ENCODE results near the gene ZNF689.

Gene ZNF689

GRCh38 chr16:30658731-30659506 is 48.7 kb upstream of the ZNF689 start (continued):
- TF ChIP-seq ZNF202 (tag by site-specific recombination; IDR thresholded peaks at IDR 0.05; ENCODE audit: borderline replicate concordance) (no peak), ZNF292 (tag by site-specific recombination; IDR thresholded peaks at IDR 0.05; ENCODE audit: borderline replicate concordance, low read depth) (no peak), HOXD13 (CRISPR knock-in tag; IDR thresholded peaks at IDR 0.05; ENCODE audit: borderline replicate concordance) (no peak), ZBTB44 (tag by site-specific recombination; IDR thresholded peaks at IDR 0.05) (0 out of 2 replicates have a peak, but pooled peaks have one; percentile 26), ZNF701 (tag by site-specific recombination; IDR thresholded peaks at IDR 0.05) (no peak), SP3 (tag by site-specific recombination; IDR thresholded peaks at IDR 0.05) (no peak), ZIC2 (tag by site-specific recombination; IDR thresholded peaks at IDR 0.05) (no peak; the same call in 1 of the 2 replicates), ZBTB48 (tag by site-specific recombination; IDR thresholded peaks at IDR 0.05) (peak; percentile 92), HIC1 (tag by site-specific recombination; IDR thresholded peaks at IDR 0.05) (no peak), SALL2 (tag by site-specific recombination; IDR thresholded peaks at IDR 0.05; ENCODE audit: borderline replicate concordance) (no peak), ZBTB49 (tag by site-specific recombination; IDR thresholded peaks at IDR 0.05; ENCODE audit: low read depth) (no peak), SETDB1 (IDR thresholded peaks at IDR 0.05; ENCODE audit: insufficient read length, low read length) (no peak), ZNF174 (tag by site-specific recombination; IDR thresholded peaks at IDR 0.05) (no peak), ZNF555 (tag by site-specific recombination; conservative IDR thresholded peaks at IDR 0.05) (no peak), INSM2 (tag by site-specific recombination; IDR thresholded peaks at IDR 0.05) (no peak), SP7 (tag by site-specific recombination; IDR thresholded peaks at IDR 0.05) (peak; percentile 59), ZNF561 (tag by site-specific recombination; IDR thresholded peaks at IDR 0.05; ENCODE audit: borderline replicate concordance) (peak; percentile 74; the same call in 1 of the 2 replicates), ZNF18 (tag by site-specific recombination; IDR thresholded peaks at IDR 0.05) (no peak), ZNF223 (tag by site-specific recombination; IDR thresholded peaks at IDR 0.05) (no peak), ZNF211 (tag by site-specific recombination; IDR thresholded peaks at IDR 0.05; ENCODE audit: low read depth) (no peak), BCL11B (tag by site-specific recombination; IDR thresholded peaks at IDR 0.05; ENCODE audit: low read depth) (no peak), ZNF449 (tag by site-specific recombination; IDR thresholded peaks at IDR 0.05) (0 out of 2 replicates have a peak, but pooled peaks have one; percentile 11), ZNF121 (tag by site-specific recombination; IDR thresholded peaks at IDR 0.05) (no peak), ZNF138 (tag by site-specific recombination; IDR thresholded peaks at IDR 0.05; ENCODE audit: borderline replicate concordance) (no peak), ZFP37 (tag by site-specific recombination; IDR thresholded peaks at IDR 0.05) (no peak), ZNF777 (tag by site-specific recombination; IDR thresholded peaks at IDR 0.05; ENCODE audit: borderline replicate concordance) (no peak)

Data from HEK293 (cell line).